Neural cell (in vitro differentiated cells): ENCODE measurements around the gene LRBA.

ENCODE experiments used
- EZH2 ChIP-seq: fragments of 200-600, 300-800 bp; shearing (Covaris generic), sonication (generic); IDR thresholded peaks from 2 replicates; pipeline ENCODE4 v1.6.1; 2014; ENCODE audit warnings: antibody characterized with exemption, low read length, borderline replicate concordance, mild to moderate bottlenecking; ENCODE audit not compliant: insufficient read depth, poor library complexity, severe bottlenecking
- RAD21 ChIP-seq: fragments of 450-650 bp; conservative IDR thresholded peaks from 2 replicates; pipeline ENCODE4 v1.6.1; 2014; ENCODE audit warnings: antibody characterized with exemption, mild to moderate bottlenecking, moderate library complexity
- SMC3 ChIP-seq: fragments of 450-650 bp; conservative IDR thresholded peaks from 2 replicates; pipeline ENCODE4 v1.6.1; 2014; ENCODE audit warnings: antibody characterized with exemption, mild to moderate bottlenecking, moderate library complexity; ENCODE audit not compliant: poor library complexity
- TF ChIP-seq, protein P1 (sequence below): fragments of 450-650 bp; IDR thresholded peaks from 2 replicates; pipeline ENCODE4 v1.5.1; 2014; ENCODE audit warnings: antibody characterized with exemption, mild to moderate bottlenecking, moderate library complexity; ENCODE audit not compliant: poor library complexity, severe bottlenecking
- TF ChIP-seq, protein P2 (sequence below): IDR thresholded peaks from 2 replicates; pipeline ENCODE4 v1.6.1; 2012; ENCODE audit warnings: borderline replicate concordance

DNA sequence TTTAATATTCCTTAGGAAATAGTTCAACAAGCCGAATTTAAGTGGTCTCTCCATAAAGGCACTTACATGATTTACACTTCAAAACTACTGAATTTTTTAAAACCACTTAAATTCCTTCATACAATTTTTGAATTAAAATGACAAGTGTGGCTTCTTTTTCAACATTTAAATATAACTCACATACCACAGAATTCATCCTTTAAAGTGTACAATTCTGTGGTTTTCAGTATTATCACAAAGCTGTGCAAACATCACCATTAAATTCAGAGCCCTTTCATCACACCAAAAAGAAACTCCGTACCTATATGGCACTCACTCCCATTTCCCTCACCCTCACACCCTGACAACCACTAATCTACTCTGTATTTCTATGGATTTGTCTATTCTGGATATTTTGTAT lies 634.0 kb downstream of the LRBA start:
- TF ChIP-seq, protein P1, sequence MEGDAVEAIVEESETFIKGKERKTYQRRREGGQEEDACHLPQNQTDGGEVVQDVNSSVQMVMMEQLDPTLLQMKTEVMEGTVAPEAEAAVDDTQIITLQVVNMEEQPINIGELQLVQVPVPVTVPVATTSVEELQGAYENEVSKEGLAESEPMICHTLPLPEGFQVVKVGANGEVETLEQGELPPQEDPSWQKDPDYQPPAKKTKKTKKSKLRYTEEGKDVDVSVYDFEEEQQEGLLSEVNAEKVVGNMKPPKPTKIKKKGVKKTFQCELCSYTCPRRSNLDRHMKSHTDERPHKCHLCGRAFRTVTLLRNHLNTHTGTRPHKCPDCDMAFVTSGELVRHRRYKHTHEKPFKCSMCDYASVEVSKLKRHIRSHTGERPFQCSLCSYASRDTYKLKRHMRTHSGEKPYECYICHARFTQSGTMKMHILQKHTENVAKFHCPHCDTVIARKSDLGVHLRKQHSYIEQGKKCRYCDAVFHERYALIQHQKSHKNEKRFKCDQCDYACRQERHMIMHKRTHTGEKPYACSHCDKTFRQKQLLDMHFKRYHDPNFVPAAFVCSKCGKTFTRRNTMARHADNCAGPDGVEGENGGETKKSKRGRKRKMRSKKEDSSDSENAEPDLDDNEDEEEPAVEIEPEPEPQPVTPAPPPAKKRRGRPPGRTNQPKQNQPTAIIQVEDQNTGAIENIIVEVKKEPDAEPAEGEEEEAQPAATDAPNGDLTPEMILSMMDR = no peak
- TF ChIP-seq EZH2 = no peak
- TF ChIP-seq RAD21 = no peak
- no peak for TF ChIP-seq SMC3
- TF ChIP-seq, protein P2, sequence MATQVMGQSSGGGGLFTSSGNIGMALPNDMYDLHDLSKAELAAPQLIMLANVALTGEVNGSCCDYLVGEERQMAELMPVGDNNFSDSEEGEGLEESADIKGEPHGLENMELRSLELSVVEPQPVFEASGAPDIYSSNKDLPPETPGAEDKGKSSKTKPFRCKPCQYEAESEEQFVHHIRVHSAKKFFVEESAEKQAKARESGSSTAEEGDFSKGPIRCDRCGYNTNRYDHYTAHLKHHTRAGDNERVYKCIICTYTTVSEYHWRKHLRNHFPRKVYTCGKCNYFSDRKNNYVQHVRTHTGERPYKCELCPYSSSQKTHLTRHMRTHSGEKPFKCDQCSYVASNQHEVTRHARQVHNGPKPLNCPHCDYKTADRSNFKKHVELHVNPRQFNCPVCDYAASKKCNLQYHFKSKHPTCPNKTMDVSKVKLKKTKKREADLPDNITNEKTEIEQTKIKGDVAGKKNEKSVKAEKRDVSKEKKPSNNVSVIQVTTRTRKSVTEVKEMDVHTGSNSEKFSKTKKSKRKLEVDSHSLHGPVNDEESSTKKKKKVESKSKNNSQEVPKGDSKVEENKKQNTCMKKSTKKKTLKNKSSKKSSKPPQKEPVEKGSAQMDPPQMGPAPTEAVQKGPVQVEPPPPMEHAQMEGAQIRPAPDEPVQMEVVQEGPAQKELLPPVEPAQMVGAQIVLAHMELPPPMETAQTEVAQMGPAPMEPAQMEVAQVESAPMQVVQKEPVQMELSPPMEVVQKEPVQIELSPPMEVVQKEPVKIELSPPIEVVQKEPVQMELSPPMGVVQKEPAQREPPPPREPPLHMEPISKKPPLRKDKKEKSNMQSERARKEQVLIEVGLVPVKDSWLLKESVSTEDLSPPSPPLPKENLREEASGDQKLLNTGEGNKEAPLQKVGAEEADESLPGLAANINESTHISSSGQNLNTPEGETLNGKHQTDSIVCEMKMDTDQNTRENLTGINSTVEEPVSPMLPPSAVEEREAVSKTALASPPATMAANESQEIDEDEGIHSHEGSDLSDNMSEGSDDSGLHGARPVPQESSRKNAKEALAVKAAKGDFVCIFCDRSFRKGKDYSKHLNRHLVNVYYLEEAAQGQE = no peak
